ENCODE results near the gene CDIPT.

GRCh38 chr16:29848420-29849297, 14.4 kb downstream of the CDIPT start:
- no peak for TF ChIP-seq EP300 (IDR thresholded peaks at IDR 0.05; ENCODE audit: borderline replicate concordance)
- TF ChIP-seq USF1 (IDR thresholded peaks at IDR 0.05), result no peak
- no peak for TF ChIP-seq YY1 (IDR thresholded peaks at IDR 0.05; ENCODE audit: low read depth)
- TF ChIP-seq MAX (IDR thresholded peaks at IDR 0.05), result no peak
- no peak for TF ChIP-seq ZBTB7A (IDR thresholded peaks at IDR 0.05; ENCODE audit: low read depth)
- peak; percentile 74 for TF ChIP-seq RAD21 (IDR thresholded peaks at IDR 0.05; ENCODE audit: low read depth)
- TF ChIP-seq CEBPB (IDR thresholded peaks at IDR 0.05), result no peak
- TF ChIP-seq EGR1 (IDR thresholded peaks at IDR 0.05), result no peak
- TF ChIP-seq NFIC (IDR thresholded peaks at IDR 0.05), result no peak
- no peak for TF ChIP-seq REST (IDR thresholded peaks at IDR 0.05; ENCODE audit: low read depth)
- TF ChIP-seq TAF1 (IDR thresholded peaks at IDR 0.05; ENCODE audit: low read depth), result no peak
- no peak for TF ChIP-seq TEAD4 (IDR thresholded peaks at IDR 0.05)

Data from Ishikawa (cell line).